GM12891 (cell line): ENCODE results near the gene DAB2IP.
"Not testable (repeated sequence)": the region's sequence is repeated elsewhere in the genome, so short reads cannot be mapped to it uniquely, and the experiment has no call there.

Source experiments
- DNase-seq: peaks from one replicate; pipeline ENCODE4 v3.0.0; 2011; ENCODE audit warnings: low spot score; ENCODE audit not compliant: insufficient read length
- FAIRE-seq: peaks from 2 replicates; lab custom pipeline; 2011; peaks lifted over from hg19 to GRCh38; lab: Jason Lieb, UNC
- PAX5 ChIP-seq: IDR thresholded peaks from 2 replicates; pipeline ENCODE4 v1.6.1; 2011; ENCODE audit warnings: low read length, moderate library complexity, mild to moderate bottlenecking; ENCODE audit not compliant: insufficient read depth, severe bottlenecking
- POLR2A ChIP-seq: IDR thresholded peaks from 2 replicates; pipeline ENCODE4 v1.6.1; 2011; ENCODE audit warnings: low read depth, low read length, control low read depth
- POLR2AphosphoS5 ChIP-seq: IDR thresholded peaks from 2 replicates; pipeline ENCODE4 v1.6.1; 2011; ENCODE audit warnings: low read depth, low read length, control low read depth
- POU2F2 ChIP-seq: IDR thresholded peaks from 2 replicates; pipeline ENCODE4 v1.6.1; 2011; ENCODE audit warnings: low read depth, mild to moderate bottlenecking, control low read depth, low read length, moderate library complexity
- SPI1 ChIP-seq: IDR thresholded peaks from 2 replicates; pipeline ENCODE4 v1.6.1; 2011; ENCODE audit warnings: low read depth, low read length, control low read depth
- TAF1 ChIP-seq: IDR thresholded peaks from 2 replicates; pipeline ENCODE4 v1.6.1; 2011; ENCODE audit warnings: low read depth, low read length, control low read depth

Gene DAB2IP

GRCh38 chr9:121643473-121643872 lies 8.0 kb upstream of the DAB2IP start:
- TF ChIP-seq POLR2AphosphoS5: no peak
- TF ChIP-seq SPI1: no peak
- TF ChIP-seq PAX5: no peak
- no peak for TF ChIP-seq TAF1
- TF ChIP-seq POLR2A: no peak
- no peak for TF ChIP-seq POU2F2
- DNase-seq: no peak
- FAIRE-seq: no peak

GRCh38 chr9:121644040-121644439 lies 7.4 kb upstream of the DAB2IP start:
- FAIRE-seq, DNase-seq: not testable (repeated sequence)

GRCh38 chr9:121645003-121645402 lies 6.4 kb upstream of the DAB2IP start:
- DNase-seq (no peak), FAIRE-seq (no peak)
- TF ChIP-seq POLR2AphosphoS5 (no peak), SPI1 (no peak), POU2F2 (no peak), TAF1 (no peak), PAX5 (no peak)

- FAIRE-seq (no peak), DNase-seq (no peak)
- TF ChIP-seq TAF1: no peak
- TF ChIP-seq SPI1: peak; percentile 19; the same call in 1 of the 2 replicates
Observed at GRCh38 chr9:121645853-121646807, 5.3 kb upstream of the DAB2IP start.

GRCh38 chr9:121646992-121647391 lies 4.4 kb upstream of the DAB2IP start:
- TF ChIP-seq TAF1 (no peak), PAX5 (no peak), POU2F2 (no peak), SPI1 (no peak), POLR2A (no peak), POLR2AphosphoS5 (no peak)

GRCh38 chr9:121648172-121648571 lies 3.3 kb upstream of the DAB2IP start:
- DNase-seq (no peak), FAIRE-seq (no peak)
- TF ChIP-seq POLR2AphosphoS5: no peak
- no peak for TF ChIP-seq TAF1
- no peak for TF ChIP-seq SPI1
- TF ChIP-seq POLR2A: no peak
- TF ChIP-seq PAX5: no peak
- TF ChIP-seq POU2F2: no peak

More at GRCh38 chr9:121646992-121647391, 4.4 kb upstream of the DAB2IP start:
- FAIRE-seq (no peak), DNase-seq (no peak)

- no peak for TF ChIP-seq TAF1
- TF ChIP-seq PAX5: no peak
- TF ChIP-seq POLR2A: no peak
- TF ChIP-seq POU2F2: no peak
- no peak for TF ChIP-seq POLR2AphosphoS5
- TF ChIP-seq SPI1: no peak
- no peak for FAIRE-seq
- DNase-seq: no peak
Observed at GRCh38 chr9:121648799-121649198, 2.6 kb upstream of the DAB2IP start.

- TF ChIP-seq POLR2A (no peak), PAX5 (no peak), SPI1 (no peak), POU2F2 (no peak)
Observed at GRCh38 chr9:121649476-121650216, 1.8 kb upstream of the DAB2IP start.

GRCh38 chr9:121650217-121651007 lies 1.0 kb upstream of the DAB2IP start:
- no peak for FAIRE-seq
- no peak for DNase-seq
- no peak for TF ChIP-seq SPI1
- no peak for TF ChIP-seq TAF1
- TF ChIP-seq POU2F2: no peak

More at GRCh38 chr9:121649476-121650216, 1.8 kb upstream of the DAB2IP start:
- DNase-seq (no peak), FAIRE-seq (no peak)

GRCh38 chr9:121651008-121651294 lies 483 bp upstream of the DAB2IP start:
- TF ChIP-seq POU2F2: no peak
- no peak for TF ChIP-seq PAX5
- no peak for TF ChIP-seq TAF1
- TF ChIP-seq POLR2AphosphoS5: no peak
- TF ChIP-seq SPI1: no peak
- no peak for TF ChIP-seq POLR2A
- no peak for DNase-seq
- no peak for FAIRE-seq
